ENCODE data around the gene JAM3.

JAM3 gene

GRCh38 chr11:134041791-134042696, 26.8 kb upstream of the JAM3 start:
- no peak for TF ChIP-seq CTCF (IDR thresholded peaks at IDR 0.05; ENCODE audit: low read depth, low read length)
- no peaks in the 10 kb centered on the region for H3K27me3 ChIP-seq
- H3K9me3 ChIP-seq = no peaks in the 10 kb centered on the region
- no peak for DNase-seq
- no peak overlapping the region for H3K4me3 ChIP-seq (ENCODE audit: low read depth, low read length)
- no peaks in the 10 kb centered on the region for H3K36me3 ChIP-seq
- H3K4me1 ChIP-seq = peaks cover 51% of the 10 kb centered on the region

GRCh38 chr11:134043821-134044420, 25.0 kb upstream of the JAM3 start:
- H3K27me3 ChIP-seq = no peaks in the 10 kb centered on the region
- no peaks in the 10 kb centered on the region for H3K9me3 ChIP-seq
- no peak for TF ChIP-seq CTCF (IDR thresholded peaks at IDR 0.05; ENCODE audit: low read depth, low read length)
- no peaks in the 10 kb centered on the region for H3K36me3 ChIP-seq
- peaks cover 51% of the 10 kb centered on the region for H3K4me1 ChIP-seq
- H3K4me3 ChIP-seq (ENCODE audit: low read depth, low read length) = no peak overlapping the region
- no peak for DNase-seq

- Histone ChIP-seq H3K27me3 (no peaks in the 10 kb centered on the region), H3K4me3 (ENCODE audit: low read depth, low read length) (no peak overlapping the region), H3K9me3 (no peaks in the 10 kb centered on the region), H3K36me3 (no peaks in the 10 kb centered on the region), H3K4me1 (peaks cover 45% of the 10 kb centered on the region)
- DNase-seq = no peak
- TF ChIP-seq CTCF (IDR thresholded peaks at IDR 0.05; ENCODE audit: low read depth, low read length) = no peak
Observed at GRCh38 chr11:134044514-134045284, 24.2 kb upstream of the JAM3 start.

GRCh38 chr11:134045799-134046635, 22.9 kb upstream of the JAM3 start:
- no peak overlapping the region for H3K4me3 ChIP-seq (ENCODE audit: low read depth, low read length)
- H3K9me3 ChIP-seq = no peaks in the 10 kb centered on the region
- peaks cover 34% of the 10 kb centered on the region for H3K4me1 ChIP-seq
- peak; percentile 79 for DNase-seq
- peak; percentile 83 for TF ChIP-seq CTCF (IDR thresholded peaks at IDR 0.05; ENCODE audit: low read depth, low read length)
- no peaks in the 10 kb centered on the region for H3K27me3 ChIP-seq
- H3K36me3 ChIP-seq = no peaks in the 10 kb centered on the region

GRCh38 chr11:134046681-134047449, 22.0 kb upstream of the JAM3 start:
- Histone ChIP-seq H3K9me3 (no peaks in the 10 kb centered on the region), H3K4me3 (ENCODE audit: low read depth, low read length) (peak overlapping the region; percentile 16; the same call in 1 of the 2 replicates), H3K27me3 (no peaks in the 10 kb centered on the region)

More at GRCh38 chr11:134046681-134047449, 22.0 kb upstream of the JAM3 start:
- peak; percentile 64 for DNase-seq
- no peaks in the 10 kb centered on the region for H3K36me3 ChIP-seq
- no peak for TF ChIP-seq CTCF (IDR thresholded peaks at IDR 0.05; ENCODE audit: low read depth, low read length)
- peaks cover 30% of the 10 kb centered on the region for H3K4me1 ChIP-seq
